CD14-positive monocyte (primary cell): Measurements from ENCODE around the gene GRIN2C. TPM values are rescaled to one million over a fixed set of nuclear protein-coding genes. Genes with fewer than 3 reads are reported as not detected.

Experiments used
- DNase-seq, 3 donors: peaks; one replicate each; pipeline ENCODE4 v3.0.0-alpha.2; 2011 to 2022
- H2AFZ ChIP-seq: 2 replicates; pipeline ENCODE4 v1.6.0; 2012; ENCODE audit warnings: mild to moderate bottlenecking, low read depth, low read length, inconsistent platforms; ENCODE audit not compliant: insufficient read depth, poor library complexity, severe bottlenecking
- H3K27ac ChIP-seq, 2 donors: 1 replicate in 1 of 2; 2 replicates in 1 of 2; pipeline ENCODE4 v1.5.1; 2012 to 2013; ENCODE audit warnings: low read length in 2 of 2, control low read depth in 1 of 2, inconsistent platforms in 1 of 2, low read depth in 1 of 2, mild to moderate bottlenecking in 1 of 2
- H3K27me3 ChIP-seq, 2 donors: one replicate each; pipeline versions ENCODE4 v1.6.0 to v1.6.1; 2011 to 2013; ENCODE audit warnings: low read length in 2 of 2; ENCODE audit not compliant: control insufficient read depth in 2 of 2, insufficient read depth in 2 of 2
- H3K36me3 ChIP-seq, 2 donors: replicated peaks in 1 of 2; 1 replicate in 1 of 2; 2 replicates in 1 of 2; pipeline versions ENCODE4 v1.5.1 to v1.6.1; 2012 to 2013; ENCODE audit warnings: low read length in 2 of 2, control low read depth in 1 of 2, inconsistent platforms in 1 of 2, mild to moderate bottlenecking in 1 of 2; ENCODE audit not compliant: insufficient read depth in 2 of 2, control insufficient read depth in 1 of 2
- H3K4me1 ChIP-seq, 2 donors: 1 replicate in 1 of 2; 2 replicates in 1 of 2; pipeline versions ENCODE4 v1.5.1 to v1.6.1; 2012 to 2013; ENCODE audit warnings: low read length in 2 of 2, control low read depth in 1 of 2, inconsistent platforms in 1 of 2, mild to moderate bottlenecking in 1 of 2, moderate library complexity in 1 of 2; ENCODE audit not compliant: insufficient read depth in 2 of 2, control insufficient read depth in 1 of 2
- H3K4me2 ChIP-seq: replicated peaks from 2 replicates; pipeline ENCODE3; 2012; ENCODE audit warnings: low read length, moderate library complexity, mild to moderate bottlenecking; ENCODE audit not compliant: poor library complexity, severe bottlenecking; ENCODE audit errors: extremely low read depth
- H3K4me3 ChIP-seq, 3 experiments: fragments of 200-600 bp in 1 of 3; sonication (generic) in 1 of 3; replicated peaks in 1 of 3; 1 replicate in 2 of 3; 2 replicates in 1 of 3; pipeline ENCODE4 v1.5.1; 2011 to 2013; ENCODE audit warnings: low read length in 3 of 3, mild to moderate bottlenecking in 3 of 3, control low read depth in 2 of 3, low read depth in 2 of 3, inconsistent platforms in 1 of 3, moderate library complexity in 1 of 3
- H3K79me2 ChIP-seq: 2 replicates; pipeline ENCODE4 v1.6.0; 2012; ENCODE audit warnings: mild to moderate bottlenecking, control low read depth, inconsistent platforms, low read length, moderate library complexity; ENCODE audit not compliant: insufficient read depth
- H3K9ac ChIP-seq: 2 replicates; pipeline ENCODE4 v1.6.0; 2017; ENCODE audit warnings: low read length, mild to moderate bottlenecking; ENCODE audit not compliant: insufficient read depth, poor library complexity, severe bottlenecking
- H3K9me3 ChIP-seq, 2 donors: replicated peaks in 1 of 2; 1 replicate in 1 of 2; 2 replicates in 1 of 2; pipeline versions ENCODE4 v1.5.1 to v1.6.1; 2012 to 2013; ENCODE audit warnings: low read length in 2 of 2, control low read depth in 1 of 2; ENCODE audit not compliant: control insufficient read depth in 1 of 2, insufficient read depth in 1 of 2
- H4K20me1 ChIP-seq: 2 replicates; pipeline ENCODE4 v1.6.0; 2012; ENCODE audit warnings: mild to moderate bottlenecking, low read length, control low read depth, moderate library complexity; ENCODE audit not compliant: insufficient read depth
- H3K27ac Mint-ChIP-seq, 7 donors: one replicate each; pipeline ENCODE4 v1.8.0; 2020; ENCODE audit warnings: mild to moderate bottlenecking in 7 of 7, mixed read lengths in 7 of 7, moderate library complexity in 6 of 7, inconsistent platforms in 2 of 7
- H3K27me3 Mint-ChIP-seq, 3 donors: one replicate each; pipeline ENCODE4 v1.8.0; 2021 to 2022; ENCODE audit warnings: low read depth in 3 of 3, mild to moderate bottlenecking in 3 of 3, mixed read lengths in 3 of 3, moderate library complexity in 3 of 3, inconsistent platforms in 1 of 3
- H3K36me3 Mint-ChIP-seq, 2 donors: one replicate each; pipeline ENCODE4 v1.8.0; 2020; ENCODE audit warnings: mixed read lengths in 2 of 2, inconsistent platforms in 1 of 2, mild to moderate bottlenecking in 1 of 2
- H3K4me1 Mint-ChIP-seq: one replicate; pipeline ENCODE4 v1.8.0; 2020; ENCODE audit warnings: mild to moderate bottlenecking, mixed read lengths
- H3K4me3 Mint-ChIP-seq, 2 donors: one replicate each; pipeline ENCODE4 v1.8.0; 2020; ENCODE audit warnings: mild to moderate bottlenecking in 2 of 2, mixed read lengths in 2 of 2, moderate library complexity in 1 of 2
- H3K9me3 Mint-ChIP-seq, 7 donors: one replicate each; pipeline ENCODE4 v1.8.0; 2020 to 2022; ENCODE audit warnings: mixed read lengths in 7 of 7, mild to moderate bottlenecking in 6 of 7, moderate library complexity in 6 of 7, inconsistent platforms in 2 of 7
- WGBS: methylation state at CpG from one replicate; pipeline ENCODE4 v1.1.5; 2013; ENCODE audit warnings: missing lambda C conversion rate; ENCODE audit not compliant: insufficient coverage; 5-methylcytosine and 5-hydroxymethylcytosine counted together
- intact Hi-C, 2 donors: fragments of 100-400 bp; cut with micrococcal nuclease; formaldehyde crosslinking; loops; one replicate each; pipeline versions ENCODE4 v1.15.0 to v1.15.1; 2023
- polyA plus RNA-seq, 3 donors: library from polyadenylated mRNA; depleted of rRNA in 1 of 3; unstranded in 2 of 3; stranded (reverse) in 1 of 3; fragments of 300-500 nt in 2 of 3; fragments of >200 nt in 1 of 3; fragmentation: Illumina TruSeq in 2 of 3; gene quantifications; 1 replicate in 2 of 3; 2 replicates in 1 of 3; pipeline ENCODE4 v1.2.3, GENCODE V29; 2012 to 2021
- TF ChIP-seq, protein P1 (sequence below): fragments of 200-600 bp; IDR thresholded peaks from one replicate; pipeline ENCODE4 v1.8.0; 2022; ENCODE audit warnings: antibody characterized with exemption, mild to moderate bottlenecking

GRIN2C gene
- polyA plus RNA-seq, 3 donors = 0.04 TPM; not detected in 2

GRCh38 chr17:74872313-74873036 is 12.8 kb upstream of the GRIN2C start, which contains the start of gene FDXR:
Gene FDXR (minus strand): TSS chr17:74872994. CDS start chr17:74872944, 50 bp downstream.
- H3K27me3 Mint-ChIP-seq = peaks cover under 1 to 19% (median 5%) of the 10 kb centered on the region in 3 donors
- peak within 1 kb of the TSS; percentile 86 to 98 (median 93) for H3K27ac Mint-ChIP-seq
- H3K4me3 Mint-ChIP-seq = peak within 1 kb of the TSS; percentile 82 to 95
- Histone ChIP-seq H3K27me3 (no peaks in the 10 kb centered on the region), H3K4me2 (peak within 1 kb of the TSS; percentile 99), H3K27ac (peak within 1 kb of the TSS; percentile 70 to 95), H3K4me1 (peaks cover 18 to 22% of the 10 kb centered on the region in 2 donors), H3K4me3 (peak within 1 kb of the TSS; percentile 71 to 88 (median 85)), H4K20me1 (no peaks in the 10 kb centered on the region), H2AFZ (peak within 1 kb of the TSS; percentile 93), H3K9ac (peak within 1 kb of the TSS; percentile 83), H3K9me3 (no peaks in the 10 kb centered on the region), H3K79me2 (no peaks in the 10 kb centered on the region), H3K36me3 (no peaks in the 10 kb centered on the region)
- no peak for DNase-seq
- intact Hi-C loops = loop anchor here in 1 of 2 donors (10.0 kb wide), 1 partner anchor 792 kb away; the partner anchor contains the start of genes RECQL5 and SAP30BP
- H3K36me3 Mint-ChIP-seq = peaks cover 8 to 9% of the 10 kb centered on the region in 2 donors
- WGBS = 10% methylated on average over 38 of the region's 38 CpGs
- TF ChIP-seq, protein P1, sequence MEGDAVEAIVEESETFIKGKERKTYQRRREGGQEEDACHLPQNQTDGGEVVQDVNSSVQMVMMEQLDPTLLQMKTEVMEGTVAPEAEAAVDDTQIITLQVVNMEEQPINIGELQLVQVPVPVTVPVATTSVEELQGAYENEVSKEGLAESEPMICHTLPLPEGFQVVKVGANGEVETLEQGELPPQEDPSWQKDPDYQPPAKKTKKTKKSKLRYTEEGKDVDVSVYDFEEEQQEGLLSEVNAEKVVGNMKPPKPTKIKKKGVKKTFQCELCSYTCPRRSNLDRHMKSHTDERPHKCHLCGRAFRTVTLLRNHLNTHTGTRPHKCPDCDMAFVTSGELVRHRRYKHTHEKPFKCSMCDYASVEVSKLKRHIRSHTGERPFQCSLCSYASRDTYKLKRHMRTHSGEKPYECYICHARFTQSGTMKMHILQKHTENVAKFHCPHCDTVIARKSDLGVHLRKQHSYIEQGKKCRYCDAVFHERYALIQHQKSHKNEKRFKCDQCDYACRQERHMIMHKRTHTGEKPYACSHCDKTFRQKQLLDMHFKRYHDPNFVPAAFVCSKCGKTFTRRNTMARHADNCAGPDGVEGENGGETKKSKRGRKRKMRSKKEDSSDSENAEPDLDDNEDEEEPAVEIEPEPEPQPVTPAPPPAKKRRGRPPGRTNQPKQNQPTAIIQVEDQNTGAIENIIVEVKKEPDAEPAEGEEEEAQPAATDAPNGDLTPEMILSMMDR = no peak
- H3K4me1 Mint-ChIP-seq = peaks cover 18% of the 10 kb centered on the region
- H3K9me3 Mint-ChIP-seq = no peaks in the 10 kb centered on the region

DNA sequence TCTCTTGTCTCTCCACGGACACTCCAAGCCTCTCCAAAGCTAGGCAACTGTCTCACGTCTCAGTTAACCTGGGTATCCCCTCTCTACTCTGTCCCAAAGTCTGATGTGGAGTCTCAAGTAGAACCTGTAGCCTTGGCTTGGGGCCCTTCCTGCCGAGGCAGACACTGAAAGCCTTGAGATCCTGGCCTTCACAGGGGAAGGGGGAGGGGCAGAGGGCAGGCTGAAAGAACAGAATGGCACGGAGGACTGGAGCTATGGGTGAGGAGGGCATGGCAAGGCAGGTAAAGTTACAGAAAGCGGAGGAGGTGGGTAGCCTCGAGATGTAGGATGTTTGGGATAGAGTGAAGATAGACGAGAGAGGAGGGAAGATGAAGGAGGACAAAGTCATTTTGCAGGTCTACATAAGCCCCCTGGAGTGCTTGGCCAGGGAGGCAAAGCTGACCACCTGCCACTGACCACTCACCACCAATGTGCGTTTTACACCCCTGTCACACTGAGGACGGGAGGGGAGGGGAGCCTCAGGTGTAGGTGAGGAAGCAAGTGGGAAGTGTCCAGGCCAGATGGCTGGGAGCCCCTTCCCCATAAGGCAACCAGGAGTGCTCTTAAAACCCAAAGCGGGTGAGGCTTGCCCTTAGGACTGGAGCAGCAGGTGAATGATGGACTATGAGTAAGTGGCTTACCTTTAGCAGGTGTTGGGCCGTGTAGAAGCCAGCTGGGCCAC is 11.8 kb upstream of the GRIN2C start:
- TF ChIP-seq, protein P1 = no peak
- Mint-ChIP-seq H3K36me3 (peaks cover 10 to 11% of the 10 kb centered on the region in 2 donors), H3K4me3 (peak overlapping the region in 1 of 2 donors; percentile 65), H3K27me3 (peaks cover 0 to 16% (median 5%) of the 10 kb centered on the region in 3 donors), H3K27ac (peak overlapping the region in 2 of 7 donors; percentile 33 to 54), H3K4me1 (peaks cover 18% of the 10 kb centered on the region), H3K9me3 (no peaks in the 10 kb centered on the region)
- Histone ChIP-seq H3K4me1 (peaks cover 18 to 22% of the 10 kb centered on the region in 2 donors), H3K4me2 (no peak overlapping the region), H3K4me3 (no peak overlapping the region), H3K9ac (no peak overlapping the region), H3K27me3 (no peaks in the 10 kb centered on the region), H3K27ac (no peak overlapping the region), H3K9me3 (no peaks in the 10 kb centered on the region), H3K79me2 (no peaks in the 10 kb centered on the region), H4K20me1 (no peaks in the 10 kb centered on the region), H2AFZ (no peak overlapping the region), H3K36me3 (no peaks in the 10 kb centered on the region)
- WGBS = 95% methylated on average over 7 of the region's 11 CpGs
- no peak for DNase-seq
- intact Hi-C loops = loop anchor here in 1 of 2 donors (10.0 kb wide), 1 partner anchor 793 kb away; the partner anchor contains the start of genes RECQL5 and SAP30BP
